Activated CD4-positive, alpha-beta T cell treated with anti-CD3 and anti-CD28 coated beads for 1 hour (primary cell): ENCODE data around the gene CABP2.
A peak's percentile ranks its signal among the peaks of the same experiment; 100 is the strongest.
"Not testable (repeated sequence)": the region's sequence is repeated elsewhere in the genome, so short reads cannot be mapped to it uniquely, and the experiment has no call there.

ENCODE experiments used
- DNase-seq: peaks from one replicate; pipeline ENCODE4 v3.0.0-alpha.2; 2020

CABP2 gene

GRCh38 chr11:67538823-67539505, 15.7 kb upstream of the CABP2 start:
- DNase-seq, result no peak

GRCh38 chr11:67538306-67538705, 15.1 kb upstream of the CABP2 start:
- DNase-seq, result no peak

DNA sequence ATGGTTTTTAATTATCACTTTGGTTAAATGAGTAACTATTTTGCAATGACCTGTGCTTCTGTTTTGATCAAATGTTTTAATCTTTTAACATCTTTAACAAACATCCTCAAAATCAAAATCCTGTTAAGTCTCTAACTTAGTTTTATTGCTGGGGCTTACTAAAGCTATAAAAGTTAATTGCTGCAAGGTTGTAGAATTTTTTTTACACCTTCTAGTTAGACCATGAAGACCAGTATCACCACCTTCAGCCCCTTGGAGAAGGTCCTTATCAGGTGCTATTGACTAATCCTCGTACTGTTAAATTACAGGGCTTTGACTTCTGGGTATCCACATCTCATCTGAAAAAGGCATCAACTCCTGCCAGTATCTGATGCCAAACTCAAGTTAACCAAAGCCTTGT, 12.3 kb upstream of the CABP2 start:
- no peak for DNase-seq

- no peak for DNase-seq
Observed at GRCh38 chr11:67534070-67534679, 10.9 kb upstream of the CABP2 start.

- DNase-seq, result no peak
Observed at GRCh38 chr11:67532889-67533288, 9.6 kb upstream of the CABP2 start.

DNA sequence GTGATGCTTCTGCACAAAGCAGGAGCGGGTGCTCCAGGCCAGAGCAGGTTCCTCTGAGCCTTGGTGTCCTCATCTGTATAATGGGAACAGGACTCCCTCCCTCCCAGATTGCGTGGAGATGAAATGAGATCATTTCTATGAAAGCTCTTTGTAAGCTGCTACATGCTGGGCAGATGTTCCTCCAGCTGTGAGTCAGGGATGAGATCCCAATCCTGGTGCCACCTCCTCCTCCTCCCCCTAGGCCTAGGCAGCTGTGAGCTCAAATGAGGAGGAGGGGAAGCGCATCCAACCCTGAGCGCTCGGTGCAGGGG, 7.0 kb upstream of the CABP2 start:
- no peak for DNase-seq

DNA sequence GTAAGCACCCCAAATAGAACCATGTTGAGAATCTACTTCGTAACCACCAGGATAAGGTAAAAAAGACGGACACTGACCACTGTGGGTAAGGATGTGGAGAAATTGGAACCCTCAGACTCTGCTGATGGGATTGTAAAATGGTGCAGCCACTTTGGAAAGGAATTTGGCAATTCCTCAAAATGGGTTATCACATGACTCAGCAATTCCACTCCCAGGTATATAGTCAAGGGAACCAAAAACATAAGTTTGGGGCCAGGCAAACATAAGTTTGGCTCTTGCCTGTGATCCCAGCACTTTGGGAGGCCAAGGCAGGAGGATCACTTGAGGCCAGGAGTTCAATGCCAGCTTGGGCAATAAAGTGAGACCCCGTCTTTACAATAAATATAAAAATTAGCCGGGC, 5.1 kb upstream of the CABP2 start:
- no peak for DNase-seq

DNA sequence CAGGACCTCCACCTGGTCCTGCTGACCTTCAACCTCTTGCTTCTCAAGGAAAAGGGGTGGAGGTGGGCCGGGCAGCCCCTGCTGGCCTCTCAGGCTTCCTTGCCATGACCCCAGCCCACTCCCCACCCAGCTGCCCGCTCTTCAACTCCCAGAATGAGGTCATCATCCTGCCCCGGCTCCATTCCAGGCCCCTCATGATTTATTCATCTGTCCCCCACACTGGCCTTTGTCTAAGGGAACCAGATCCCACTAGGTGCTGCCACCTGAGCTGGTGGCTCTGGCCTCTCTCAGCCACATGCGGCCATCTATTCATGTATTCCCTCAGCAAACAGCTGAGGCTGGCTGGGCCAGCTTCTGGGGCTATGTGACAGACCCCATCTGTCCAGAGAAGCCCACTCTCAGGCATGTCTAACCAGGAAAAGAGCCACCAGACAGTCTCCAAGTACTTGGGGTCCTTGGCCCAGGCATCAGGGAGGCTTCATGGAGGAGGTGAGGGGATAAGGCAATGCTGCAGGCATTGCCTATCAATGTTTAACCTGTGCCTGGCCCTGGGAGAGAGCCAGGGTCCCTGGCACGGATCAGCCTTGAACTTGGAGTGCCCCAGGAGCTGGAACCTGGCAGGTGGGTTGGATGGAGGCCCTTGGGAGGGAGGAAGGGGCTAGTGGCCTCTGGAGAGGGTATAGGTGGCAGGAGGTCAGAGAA, 2.2 kb upstream of the CABP2 start:
- DNase-seq, result no peak

DNA sequence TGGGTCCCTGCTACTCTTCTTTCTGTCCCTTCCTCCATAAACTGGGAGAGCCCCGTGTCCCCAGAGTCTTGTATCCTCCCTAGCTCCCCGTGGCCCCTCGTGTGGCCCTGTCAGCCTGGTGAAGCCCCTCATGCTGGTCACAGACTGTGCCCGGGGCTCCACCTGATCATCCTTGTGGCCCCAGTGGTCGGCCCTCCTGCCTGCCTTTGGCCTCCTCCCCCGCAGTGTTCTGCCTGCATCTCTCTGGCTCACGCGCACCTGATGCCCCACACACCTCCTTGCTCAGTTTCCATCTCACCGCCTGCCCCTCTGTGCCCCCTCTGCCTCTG, 1.2 kb upstream of the CABP2 start:
- no peak for DNase-seq

DNA sequence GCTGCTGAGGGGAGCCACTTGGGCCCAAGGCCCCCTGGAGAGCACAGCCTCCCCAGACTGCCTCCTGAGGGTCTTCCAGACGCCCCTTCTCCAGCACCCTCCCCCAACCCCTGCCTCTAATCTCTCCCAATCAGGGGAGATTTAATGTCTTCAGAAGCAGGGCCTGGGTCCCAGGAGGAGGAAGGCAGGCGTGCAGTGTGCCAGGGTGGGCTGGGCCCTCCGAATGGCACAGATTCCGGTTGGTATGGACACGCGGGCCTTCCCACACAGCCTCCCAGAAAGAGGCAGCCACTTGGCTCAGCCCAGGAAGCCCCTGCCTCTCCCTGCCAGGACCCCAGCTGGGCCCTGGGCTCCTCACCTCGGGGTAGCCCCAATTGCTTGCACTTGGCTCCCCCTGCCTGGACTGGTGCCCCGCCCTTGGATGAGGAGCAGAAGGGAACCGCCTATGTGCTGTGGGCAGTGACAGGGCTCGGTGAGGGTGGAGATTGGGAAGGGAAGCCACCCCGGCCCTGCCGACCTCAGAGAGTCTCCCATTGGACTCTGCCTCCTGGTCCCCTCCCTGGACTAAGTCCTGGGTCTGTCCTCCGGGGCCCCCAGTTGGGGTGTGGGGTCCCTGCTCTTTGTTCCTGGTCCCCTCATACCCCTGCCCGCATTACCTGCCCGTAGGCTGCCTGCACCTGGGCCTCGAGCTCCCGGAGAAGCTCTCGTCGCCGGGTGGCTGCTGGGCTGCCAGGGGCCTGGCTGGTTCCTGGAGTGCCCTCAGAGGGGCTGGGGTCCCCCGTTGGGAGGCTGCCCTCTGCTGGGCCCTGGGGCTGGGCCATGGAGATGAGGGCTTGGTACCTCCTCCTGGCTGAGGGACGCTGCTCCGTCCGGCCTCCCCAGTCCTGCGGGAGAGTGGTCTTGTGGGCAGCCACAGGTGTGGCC, 572 bp upstream of the CABP2 start:
- DNase-seq, result no peak

GRCh38 chr11:67522338-67522737, 908 bp downstream of the CABP2 start:
- no peak for DNase-seq

- no peak for DNase-seq
Observed at GRCh38 chr11:67521924-67522323, 1.3 kb downstream of the CABP2 start.

DNA sequence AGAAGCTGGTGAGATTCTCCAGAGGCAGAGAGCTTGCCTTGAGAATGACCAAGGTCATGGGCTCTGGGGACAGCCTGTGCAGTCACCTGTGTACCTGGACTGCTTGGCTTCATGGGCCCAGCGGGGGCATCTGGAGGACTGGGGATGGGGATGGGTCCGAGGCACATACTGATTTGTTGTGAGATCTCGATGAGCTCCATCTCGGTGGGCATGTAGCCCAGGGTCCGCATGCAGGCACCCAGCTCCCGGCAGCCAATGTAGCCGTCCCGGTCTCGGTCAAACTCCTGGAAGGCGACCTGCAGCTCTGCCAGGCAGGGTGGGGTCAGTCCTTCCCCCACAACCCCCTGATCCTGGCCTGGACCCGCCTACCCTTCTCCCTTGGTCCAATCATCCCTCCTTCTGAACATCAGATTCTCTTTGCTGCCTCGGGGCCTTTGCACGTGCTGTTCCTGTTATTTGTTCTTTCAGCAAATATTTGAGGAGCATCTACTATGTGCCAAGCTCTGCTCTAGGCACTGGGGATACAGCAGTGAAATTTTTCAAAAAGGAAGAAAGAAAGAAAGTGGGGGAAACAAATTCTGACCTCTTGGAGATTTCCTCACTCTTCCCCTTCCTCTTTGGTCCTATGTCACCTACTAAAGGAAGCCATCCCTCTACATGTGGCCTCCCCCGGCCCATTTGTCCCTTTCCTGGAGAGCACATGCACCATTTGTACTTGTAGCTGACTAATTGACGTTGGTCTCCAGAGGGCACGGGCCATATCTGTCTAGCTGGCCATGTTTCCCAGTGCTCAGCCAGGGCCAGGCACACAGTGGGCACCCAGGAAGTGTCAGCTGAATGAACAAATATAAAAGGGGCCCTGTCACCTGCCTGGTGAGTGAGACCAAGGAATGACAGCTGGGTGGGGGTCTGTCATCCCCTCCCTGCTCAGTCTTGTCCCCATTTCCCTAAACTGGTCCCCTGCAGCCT, 2.1 kb downstream of the CABP2 start:
- no peak for DNase-seq

- no peak for DNase-seq
Observed at GRCh38 chr11:67519726-67520125, 3.5 kb downstream of the CABP2 start.

- DNase-seq, result no peak
Observed at GRCh38 chr11:67517784-67518552, 5.3 kb downstream of the CABP2 start.

GRCh38 chr11:67516806-67517205, 6.4 kb downstream of the CABP2 start:
- no peak for DNase-seq

DNA sequence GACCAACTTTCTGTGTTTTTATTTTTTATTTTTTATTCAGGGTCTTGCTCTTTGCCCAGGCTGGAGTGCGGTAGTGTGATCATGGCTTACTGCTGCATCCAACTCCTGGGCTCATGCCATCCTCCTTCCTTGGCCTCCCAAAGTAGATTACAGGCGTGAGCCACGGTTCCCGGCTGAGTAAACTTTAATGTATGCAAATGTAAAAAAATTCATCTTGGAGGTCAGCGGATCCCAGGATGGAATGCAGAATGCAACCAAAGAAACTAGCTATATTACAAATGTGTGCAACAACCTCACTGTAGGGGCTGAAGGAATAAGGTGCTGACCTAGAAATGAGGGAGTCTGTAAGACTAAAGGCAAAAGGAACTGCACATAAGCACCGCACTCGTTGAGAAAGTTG, 9.1 kb downstream of the CABP2 start:
- no peak for DNase-seq

- not testable (repeated sequence) for DNase-seq
Observed at GRCh38 chr11:67511558-67511957, 11.7 kb downstream of the CABP2 start.

DNA sequence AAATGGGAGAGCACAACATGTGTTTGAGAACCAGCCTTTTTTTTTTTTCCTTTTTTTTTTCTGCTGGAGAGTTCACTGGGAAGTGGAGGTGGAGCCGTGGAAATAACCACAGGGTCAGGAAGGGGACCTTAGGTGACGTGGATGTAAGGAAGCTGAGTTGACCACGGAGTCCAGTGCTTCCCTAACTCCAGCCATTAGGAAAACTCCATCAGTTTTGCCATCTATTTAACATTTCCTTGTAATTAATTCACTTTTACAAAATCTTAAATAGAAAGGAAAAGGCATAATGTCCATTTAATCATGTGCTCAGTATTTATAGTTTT, 13.3 kb downstream of the CABP2 start:
- no peak for DNase-seq

DNA sequence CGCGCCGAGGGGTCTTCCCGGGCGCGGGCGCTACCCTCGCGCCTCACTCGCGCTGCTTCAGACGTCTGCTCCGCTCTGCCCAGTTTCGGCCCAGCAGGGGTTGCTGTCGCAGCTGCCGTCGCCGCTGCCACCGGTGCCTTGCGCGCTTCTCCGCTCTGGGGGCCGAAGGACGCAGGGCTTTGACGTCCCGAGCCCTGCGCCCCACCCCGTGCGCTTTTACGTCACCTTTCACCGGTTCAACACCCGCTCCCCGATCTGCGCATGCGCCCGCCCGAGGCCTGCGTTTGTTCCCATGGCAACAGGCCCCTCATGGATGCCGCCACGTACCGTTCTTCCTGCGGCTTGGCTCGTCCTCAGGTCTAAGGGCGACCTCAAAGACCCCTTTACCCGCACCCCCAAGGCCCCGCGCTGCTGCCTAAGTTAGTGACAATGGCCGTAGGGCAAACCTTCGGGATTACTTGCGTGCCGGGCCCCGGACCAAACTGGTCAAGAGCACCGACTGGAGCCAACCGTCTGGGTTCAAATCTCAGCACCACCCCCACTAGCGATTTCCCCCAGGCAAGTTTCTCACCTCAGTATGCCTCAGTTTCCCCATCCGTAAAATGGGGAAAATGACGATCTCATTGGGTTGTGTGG, 14.6 kb downstream of the CABP2 start:
- peak; percentile 99 for DNase-seq

- peak; percentile 95 for DNase-seq
Observed at GRCh38 chr11:67507864-67508485, 15.3 kb downstream of the CABP2 start, which contains the start of gene CDK2AP2. CDK2AP2 (minus strand) TSS chr11:67508162; CDS start chr11:67508082, 80 bp downstream.
